ENCODE measurements around the gene MCF2L.

Gene MCF2L

GRCh38 chr13:113135281-113135760 is 166.3 kb downstream of the MCF2L start:
- Histone ChIP-seq H3K27me3 (ENCODE audit: control insufficient read depth, insufficient read depth, low read length) (peaks cover 6% of the 10 kb centered on the region; the same call in 1 of the 2 replicates), H3K9ac (ENCODE audit: low read length) (no peak overlapping the region), H3K27ac (ENCODE audit: low read depth, low read length) (no peak overlapping the region), H3K4me1 (ENCODE audit: control insufficient read depth, insufficient read depth, low read length) (no peaks in the 10 kb centered on the region), H3K4me3 (ENCODE audit: low read depth, low read length) (no peak overlapping the region), H3K9me3 (ENCODE audit: control insufficient read depth, insufficient read depth, low read depth, low read length) (no peaks in the 10 kb centered on the region), H3K36me3 (ENCODE audit: control insufficient read depth, insufficient read depth, low read length) (no peaks in the 10 kb centered on the region)

GRCh38 chr13:113137691-113138298 is 168.8 kb downstream of the MCF2L start:
- H3K4me3 ChIP-seq (ENCODE audit: low read depth, low read length): no peak overlapping the region
- H3K9ac ChIP-seq (ENCODE audit: low read length): no peak overlapping the region
- no peaks in the 10 kb centered on the region for H3K9me3 ChIP-seq (ENCODE audit: control insufficient read depth, insufficient read depth, low read depth, low read length)
- H3K4me1 ChIP-seq (ENCODE audit: control insufficient read depth, insufficient read depth, low read length): no peaks in the 10 kb centered on the region
- no peaks in the 10 kb centered on the region for H3K27me3 ChIP-seq (ENCODE audit: control insufficient read depth, insufficient read depth, low read length)
- H3K27ac ChIP-seq (ENCODE audit: low read depth, low read length): no peak overlapping the region
- no peaks in the 10 kb centered on the region for H3K36me3 ChIP-seq (ENCODE audit: control insufficient read depth, insufficient read depth, low read length)

DNA sequence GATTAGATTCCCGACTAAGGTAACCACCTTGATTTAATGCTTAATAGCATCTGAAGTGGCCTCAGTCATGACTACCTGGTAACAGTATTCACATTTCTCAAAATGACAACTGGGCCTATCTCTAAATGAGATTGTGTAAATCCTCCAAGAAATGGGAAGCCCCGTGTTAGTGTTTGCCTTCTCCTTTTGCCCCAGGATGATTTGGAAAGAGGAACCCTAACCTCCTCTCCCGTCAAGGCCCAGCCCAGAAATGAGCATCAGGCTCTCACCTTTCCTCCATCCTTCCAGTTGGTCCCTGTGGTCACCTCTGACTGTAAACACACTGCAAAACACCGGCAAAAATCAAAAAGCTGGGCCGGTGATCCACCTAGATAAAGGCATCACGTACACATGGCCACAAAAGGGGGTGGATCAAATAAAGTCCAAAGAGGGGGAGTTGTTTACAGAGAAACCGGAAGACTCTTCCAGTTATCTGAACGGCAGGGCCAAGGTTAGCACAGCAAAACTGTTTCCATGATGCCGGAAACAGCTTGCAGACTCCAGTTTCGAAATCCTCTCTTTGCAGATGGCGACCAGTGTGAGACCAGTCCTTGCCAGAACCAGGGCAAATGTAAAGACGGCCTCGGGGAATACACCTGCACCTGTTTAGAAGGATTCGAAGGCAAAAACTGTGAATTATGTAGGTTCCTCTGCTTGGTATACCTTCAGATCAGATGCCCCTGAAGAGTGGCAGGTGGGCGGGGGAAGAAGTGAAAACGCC is 170.0 kb downstream of the MCF2L start:
- no peaks in the 10 kb centered on the region for H3K4me1 ChIP-seq (ENCODE audit: control insufficient read depth, insufficient read depth, low read length)
- H3K9me3 ChIP-seq (ENCODE audit: control insufficient read depth, insufficient read depth, low read depth, low read length): no peaks in the 10 kb centered on the region
- no peak overlapping the region for H3K4me3 ChIP-seq (ENCODE audit: low read depth, low read length)
- no peaks in the 10 kb centered on the region for H3K36me3 ChIP-seq (ENCODE audit: control insufficient read depth, insufficient read depth, low read length)
- no peak overlapping the region for H3K27ac ChIP-seq (ENCODE audit: low read depth, low read length)
- H3K9ac ChIP-seq (ENCODE audit: low read length): no peak overlapping the region
- H3K27me3 ChIP-seq (ENCODE audit: control insufficient read depth, insufficient read depth, low read length): no peaks in the 10 kb centered on the region

GRCh38 chr13:113139577-113139976 is 170.6 kb downstream of the MCF2L start:
- Histone ChIP-seq H3K36me3 (ENCODE audit: control insufficient read depth, insufficient read depth, low read length) (no peaks in the 10 kb centered on the region), H3K4me3 (ENCODE audit: low read depth, low read length) (no peak overlapping the region), H3K27ac (ENCODE audit: low read depth, low read length) (no peak overlapping the region), H3K9me3 (ENCODE audit: control insufficient read depth, insufficient read depth, low read depth, low read length) (no peaks in the 10 kb centered on the region), H3K9ac (ENCODE audit: low read length) (no peak overlapping the region), H3K4me1 (ENCODE audit: control insufficient read depth, insufficient read depth, low read length) (no peaks in the 10 kb centered on the region), H3K27me3 (ENCODE audit: control insufficient read depth, insufficient read depth, low read length) (no peaks in the 10 kb centered on the region)

GRCh38 chr13:113140677-113141600 is 171.9 kb downstream of the MCF2L start:
- Histone ChIP-seq H3K9ac (ENCODE audit: low read length) (no peak overlapping the region), H3K4me1 (ENCODE audit: control insufficient read depth, insufficient read depth, low read length) (no peaks in the 10 kb centered on the region), H3K36me3 (ENCODE audit: control insufficient read depth, insufficient read depth, low read length) (no peaks in the 10 kb centered on the region), H3K27me3 (ENCODE audit: control insufficient read depth, insufficient read depth, low read length) (no peaks in the 10 kb centered on the region), H3K27ac (ENCODE audit: low read depth, low read length) (no peak overlapping the region), H3K9me3 (ENCODE audit: control insufficient read depth, insufficient read depth, low read depth, low read length) (no peaks in the 10 kb centered on the region), H3K4me3 (ENCODE audit: low read depth, low read length) (no peak overlapping the region)

GRCh38 chr13:113141601-113141970 is 172.6 kb downstream of the MCF2L start:
- no peak overlapping the region for H3K9ac ChIP-seq (ENCODE audit: low read length)
- no peaks in the 10 kb centered on the region for H3K9me3 ChIP-seq (ENCODE audit: control insufficient read depth, insufficient read depth, low read depth, low read length)
- H3K27ac ChIP-seq (ENCODE audit: low read depth, low read length): no peak overlapping the region
- no peaks in the 10 kb centered on the region for H3K36me3 ChIP-seq (ENCODE audit: control insufficient read depth, insufficient read depth, low read length)
- no peak overlapping the region for H3K4me3 ChIP-seq (ENCODE audit: low read depth, low read length)
- no peaks in the 10 kb centered on the region for H3K4me1 ChIP-seq (ENCODE audit: control insufficient read depth, insufficient read depth, low read length)
- H3K27me3 ChIP-seq (ENCODE audit: control insufficient read depth, insufficient read depth, low read length): no peaks in the 10 kb centered on the region

GRCh38 chr13:113142876-113143275 is 173.9 kb downstream of the MCF2L start:
- no peak overlapping the region for H3K4me3 ChIP-seq (ENCODE audit: low read depth, low read length)
- H3K9me3 ChIP-seq (ENCODE audit: control insufficient read depth, insufficient read depth, low read depth, low read length): no peaks in the 10 kb centered on the region
- no peak overlapping the region for H3K9ac ChIP-seq (ENCODE audit: low read length)
- H3K4me1 ChIP-seq (ENCODE audit: control insufficient read depth, insufficient read depth, low read length): no peaks in the 10 kb centered on the region
- no peaks in the 10 kb centered on the region for H3K36me3 ChIP-seq (ENCODE audit: control insufficient read depth, insufficient read depth, low read length)
- H3K27ac ChIP-seq (ENCODE audit: low read depth, low read length): no peak overlapping the region
- no peaks in the 10 kb centered on the region for H3K27me3 ChIP-seq (ENCODE audit: control insufficient read depth, insufficient read depth, low read length)

GRCh38 chr13:113143466-113144254 is 174.6 kb downstream of the MCF2L start:
- Histone ChIP-seq H3K27ac (ENCODE audit: low read depth, low read length) (no peak overlapping the region), H3K4me3 (ENCODE audit: low read depth, low read length) (no peak overlapping the region), H3K36me3 (ENCODE audit: control insufficient read depth, insufficient read depth, low read length) (no peaks in the 10 kb centered on the region), H3K27me3 (ENCODE audit: control insufficient read depth, insufficient read depth, low read length) (no peaks in the 10 kb centered on the region), H3K9me3 (ENCODE audit: control insufficient read depth, insufficient read depth, low read depth, low read length) (no peaks in the 10 kb centered on the region), H3K4me1 (ENCODE audit: control insufficient read depth, insufficient read depth, low read length) (no peaks in the 10 kb centered on the region), H3K9ac (ENCODE audit: low read length) (no peak overlapping the region)

DNA sequence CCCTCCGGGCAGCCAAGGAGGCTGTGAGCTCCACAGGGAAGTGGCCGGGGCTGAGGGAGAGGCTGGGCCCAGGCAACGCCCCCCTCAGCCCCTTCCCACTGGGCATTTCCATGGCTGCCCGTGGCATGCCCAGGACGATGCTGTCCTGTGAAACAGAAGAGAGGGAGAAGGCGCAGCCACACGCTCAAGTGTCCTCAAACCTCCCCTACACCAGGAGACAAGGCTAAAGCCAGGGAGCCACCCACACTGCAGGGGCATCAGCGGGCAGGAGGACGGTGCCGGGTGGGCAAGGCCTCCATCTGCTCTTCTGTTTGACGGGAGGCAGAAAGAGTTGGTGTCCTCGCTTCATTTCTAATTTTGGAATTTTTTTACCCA is 175.2 kb downstream of the MCF2L start:
- Histone ChIP-seq H3K36me3 (ENCODE audit: control insufficient read depth, insufficient read depth, low read length) (no peaks in the 10 kb centered on the region), H3K4me3 (ENCODE audit: low read depth, low read length) (no peak overlapping the region), H3K4me1 (ENCODE audit: control insufficient read depth, insufficient read depth, low read length) (no peaks in the 10 kb centered on the region), H3K27me3 (ENCODE audit: control insufficient read depth, insufficient read depth, low read length) (no peaks in the 10 kb centered on the region), H3K27ac (ENCODE audit: low read depth, low read length) (no peak overlapping the region), H3K9ac (ENCODE audit: low read length) (no peak overlapping the region), H3K9me3 (ENCODE audit: control insufficient read depth, insufficient read depth, low read depth, low read length) (no peaks in the 10 kb centered on the region)

DNA sequence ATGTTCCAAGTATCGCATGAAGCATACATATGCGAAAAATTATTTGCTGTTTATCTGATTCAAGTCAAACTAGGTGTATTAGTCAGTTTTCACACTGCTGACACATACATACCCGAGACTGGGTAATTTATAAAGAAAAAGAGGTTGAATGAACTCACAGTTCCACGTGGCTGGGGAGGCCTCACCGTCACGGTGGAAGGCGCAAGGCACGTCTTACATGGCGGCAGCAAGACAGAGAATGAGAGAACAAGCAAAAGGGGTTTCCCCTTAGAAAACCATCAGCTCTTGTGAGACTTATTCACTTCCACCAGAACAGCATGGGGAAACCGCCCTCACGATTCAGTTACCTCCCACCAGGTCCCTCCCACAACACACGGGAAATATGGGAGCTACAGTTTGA is 176.5 kb downstream of the MCF2L start:
- H3K27me3 ChIP-seq (ENCODE audit: control insufficient read depth, insufficient read depth, low read length): no peaks in the 10 kb centered on the region
- H3K36me3 ChIP-seq (ENCODE audit: control insufficient read depth, insufficient read depth, low read length): no peaks in the 10 kb centered on the region
- H3K9me3 ChIP-seq (ENCODE audit: control insufficient read depth, insufficient read depth, low read depth, low read length): no peaks in the 10 kb centered on the region
- no peaks in the 10 kb centered on the region for H3K4me1 ChIP-seq (ENCODE audit: control insufficient read depth, insufficient read depth, low read length)
- no peak overlapping the region for H3K9ac ChIP-seq (ENCODE audit: low read length)
- no peak overlapping the region for H3K27ac ChIP-seq (ENCODE audit: low read depth, low read length)
- no peak overlapping the region for H3K4me3 ChIP-seq (ENCODE audit: low read depth, low read length)
